ENCODE results near the gene SKIDA1. TPM values are rescaled to one million over a fixed set of nuclear protein-coding genes. Genes with fewer than 3 reads are reported as not detected.

SKIDA1 gene
- total RNA-seq, 2 donors from 2014 or later: 1.9 to 2.0 TPM

DNA sequence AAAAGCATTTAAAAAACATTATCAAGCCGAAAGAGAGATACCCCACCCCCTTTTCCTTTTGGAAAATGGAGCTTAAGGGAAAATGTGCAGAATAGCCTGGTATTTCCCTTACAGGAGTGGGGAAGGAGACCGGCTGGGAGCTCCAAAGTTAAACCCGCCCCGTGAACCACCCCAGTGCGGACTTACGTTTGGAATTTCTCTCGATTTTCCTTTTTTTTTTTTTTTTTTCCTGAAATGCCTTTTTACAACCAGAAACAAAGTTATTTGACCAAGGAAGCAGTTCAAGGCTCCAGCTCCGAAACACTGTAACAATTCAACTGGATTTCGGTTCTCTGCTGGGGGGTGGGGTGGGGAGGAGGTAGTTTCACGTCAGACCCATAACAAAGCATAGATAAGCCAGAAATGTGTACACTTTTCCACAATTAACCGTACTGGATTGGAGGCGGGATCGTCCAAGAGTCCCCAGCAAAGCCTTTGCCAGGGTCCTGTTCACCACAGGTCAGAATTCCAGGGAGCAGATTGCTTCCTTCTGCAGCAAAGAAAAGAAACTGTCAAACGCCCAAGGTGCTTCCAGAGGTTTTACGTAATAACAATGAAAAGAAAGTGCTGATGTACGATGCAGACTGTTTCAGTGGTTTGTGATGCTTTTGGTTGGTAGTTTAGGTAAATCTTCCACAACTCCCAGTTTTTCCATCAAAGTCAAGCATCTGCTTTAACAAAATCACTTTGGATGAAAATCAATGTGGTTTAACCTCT, 6.7 kb downstream of the SKIDA1 start:
- DNase-seq: peak; percentile 45
- intact Hi-C loops (cut with DNase I): loop anchor here in 1 of 2 donors (1.0 kb wide), 1 partner anchor 11 kb away; no protein-coding TSS in a partner anchor

GRCh38 chr10:21518149-21518640, 7.3 kb downstream of the SKIDA1 start:
- DNase-seq (no peak), ATAC-seq (peak; percentile 7 to 12)
- intact Hi-C loops (cut with DNase I): loop anchor here in 1 of 2 donors (1.0 kb wide), 1 partner anchor 12 kb away; no protein-coding TSS in a partner anchor

More for the DNA sequence above, 6.7 kb downstream of the SKIDA1 start:
- ATAC-seq: peak; percentile 4 to 6

DNA sequence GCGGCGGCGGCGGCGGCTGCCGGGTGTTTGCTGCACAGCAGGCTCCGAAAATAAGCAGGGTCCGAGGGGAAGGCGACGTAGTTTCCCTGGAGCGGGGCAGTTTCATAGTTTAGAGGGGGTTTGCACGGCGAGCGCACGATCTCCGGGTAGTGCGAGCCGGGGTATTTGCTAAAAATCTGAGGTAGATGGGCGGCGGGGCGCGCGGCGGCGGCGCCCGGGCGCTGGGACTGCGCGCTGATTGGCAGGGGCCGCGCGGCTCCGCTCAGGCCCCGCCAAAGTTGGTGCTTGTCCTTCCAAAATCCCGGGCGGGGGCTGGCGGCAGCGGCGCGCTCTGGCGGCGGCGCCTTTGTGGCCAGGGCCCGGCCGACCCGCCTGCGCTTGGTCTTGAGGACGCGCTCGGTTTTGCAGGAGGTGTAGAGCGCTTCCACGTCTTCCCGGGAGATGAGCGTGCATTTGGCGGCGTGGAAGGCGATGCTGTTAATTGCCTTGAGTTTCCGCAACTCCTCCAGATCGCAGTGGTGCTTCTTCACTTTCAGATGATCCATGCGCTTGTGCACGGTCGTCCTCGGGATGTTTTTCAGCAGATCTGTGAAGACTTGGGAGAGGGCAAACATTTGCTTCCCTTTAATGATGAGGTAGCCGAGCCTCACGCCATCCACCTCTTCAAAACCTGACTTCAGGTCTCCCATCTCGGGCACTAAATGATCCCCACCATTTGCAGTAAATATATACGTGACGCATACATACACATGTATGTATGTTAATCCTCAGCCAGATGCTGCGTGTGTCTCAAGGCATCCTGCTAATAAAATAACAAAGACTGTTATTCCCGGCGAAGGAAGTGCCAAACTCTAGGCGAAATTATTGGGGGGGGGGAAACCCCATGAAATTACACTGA, 8.1 kb downstream of the SKIDA1 start:
- intact Hi-C loops (cut with DNase I): loop anchor here in 1 of 2 donors (1.0 kb wide), 1 partner anchor 13 kb away; no protein-coding TSS in a partner anchor
- peak; percentile 69 to 81 for ATAC-seq
- peak; percentile 72 for DNase-seq

DNA sequence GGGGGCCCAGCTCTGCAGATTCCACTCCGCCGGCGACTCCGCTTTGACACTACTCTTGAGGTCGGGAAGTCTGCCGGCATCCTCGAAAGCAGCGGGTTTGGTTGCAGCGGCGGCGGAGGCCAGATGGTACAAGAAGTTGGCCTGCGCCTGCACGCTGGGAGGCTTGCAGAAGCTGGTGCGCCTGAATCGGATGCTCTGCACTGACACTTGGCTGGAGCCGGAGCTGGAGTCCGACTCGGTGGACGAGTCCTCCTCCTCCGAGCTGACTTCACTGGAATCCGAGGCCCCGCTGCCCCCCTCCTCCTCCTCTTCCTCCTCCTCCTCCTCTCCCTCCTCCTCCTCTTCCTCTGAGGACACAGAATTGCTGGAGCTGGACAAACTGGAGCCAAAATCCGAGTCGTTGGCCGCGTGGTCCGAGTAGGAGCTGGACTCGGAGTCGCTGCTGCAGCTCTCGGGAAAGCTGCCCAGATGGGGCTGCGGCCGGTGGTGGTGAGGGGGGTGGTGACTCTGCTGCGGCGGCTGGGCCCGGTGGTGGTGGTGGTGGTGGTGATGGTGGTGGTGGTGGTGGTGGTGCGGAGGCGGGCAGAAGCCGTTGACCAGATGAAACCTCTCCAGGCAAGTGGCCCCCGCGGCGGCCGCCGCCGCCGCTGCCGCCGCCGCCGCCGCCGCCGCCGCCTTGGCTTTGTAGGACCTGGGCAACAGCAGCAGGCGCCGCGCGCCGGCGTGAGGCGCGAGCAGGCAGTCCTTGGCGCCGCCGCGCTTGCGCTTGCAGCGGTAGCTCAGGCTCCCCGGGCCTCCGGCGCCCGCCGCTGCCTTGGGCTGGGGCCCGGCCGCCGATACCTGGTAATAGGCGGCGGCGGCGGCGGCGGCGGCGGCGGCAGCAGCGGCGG, 9.0 kb downstream of the SKIDA1 start:
- ATAC-seq (peak; percentile 53 to 67), DNase-seq (peak; percentile 74)
- intact Hi-C loops (cut with DNase I): no loop called here

DNA sequence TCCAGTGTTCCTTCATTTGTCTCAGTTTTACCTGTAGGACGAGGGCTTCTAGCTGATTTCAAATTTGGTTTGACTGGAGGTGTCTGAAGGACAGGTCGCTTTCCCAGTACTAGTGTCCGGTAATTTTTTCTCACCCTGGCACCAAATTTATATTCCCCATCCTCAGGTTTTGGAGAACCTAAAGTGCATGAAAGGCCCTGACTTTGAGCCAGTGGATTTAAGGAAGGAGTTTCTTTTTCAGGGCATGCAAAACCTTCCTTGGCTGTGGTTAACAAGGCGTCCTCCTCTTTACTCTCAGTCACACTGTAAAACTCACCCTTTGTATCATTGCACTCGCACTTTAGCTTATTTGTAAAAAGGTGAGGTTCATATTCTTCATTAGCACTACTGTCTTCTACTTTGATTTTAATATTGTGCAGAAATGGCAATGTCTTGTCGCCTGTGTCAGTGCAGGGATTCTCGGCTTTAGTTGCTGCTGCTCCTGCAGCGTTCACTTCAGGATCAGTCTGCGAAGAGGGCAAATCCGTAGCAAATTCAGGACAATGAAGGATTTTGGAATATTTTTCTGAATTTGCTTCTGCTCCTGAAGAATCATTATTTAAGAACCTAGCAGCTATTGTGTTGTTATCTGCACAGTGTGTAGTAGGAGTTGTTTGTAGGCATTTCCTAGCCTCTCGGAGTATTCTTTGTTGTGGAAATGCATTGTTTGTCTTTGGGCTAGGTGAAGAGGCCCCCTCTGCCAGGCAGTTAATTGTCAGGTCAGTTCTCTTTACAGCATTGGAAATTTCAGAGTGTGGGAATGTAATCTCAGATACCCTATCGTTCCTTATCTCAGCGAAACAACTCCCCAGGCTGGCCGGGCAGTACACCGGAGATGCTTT, 9.9 kb downstream of the SKIDA1 start:
- intact Hi-C loops (cut with DNase I): loop anchor here in 1 of 2 donors (2.0 kb wide), 1 partner anchor 17 kb away; no protein-coding TSS in a partner anchor
- ATAC-seq (no peak), DNase-seq (no peak)

GRCh38 chr10:21514818-21515351, 10.6 kb downstream of the SKIDA1 start:
- no peak for DNase-seq
- intact Hi-C loops (cut with DNase I): loop anchor here in 1 of 2 donors (2.0 kb wide), 1 partner anchor 18 kb away; no protein-coding TSS in a partner anchor
- ATAC-seq: no peak

GRCh38 chr10:21514129-21514817, 11.2 kb downstream of the SKIDA1 start:
- intact Hi-C loops (cut with DNase I): loop anchor here in 1 of 2 donors (2.0 kb wide), 1 partner anchor 19 kb away; no protein-coding TSS in a partner anchor
- no peak for ATAC-seq
- no peak for DNase-seq

DNA sequence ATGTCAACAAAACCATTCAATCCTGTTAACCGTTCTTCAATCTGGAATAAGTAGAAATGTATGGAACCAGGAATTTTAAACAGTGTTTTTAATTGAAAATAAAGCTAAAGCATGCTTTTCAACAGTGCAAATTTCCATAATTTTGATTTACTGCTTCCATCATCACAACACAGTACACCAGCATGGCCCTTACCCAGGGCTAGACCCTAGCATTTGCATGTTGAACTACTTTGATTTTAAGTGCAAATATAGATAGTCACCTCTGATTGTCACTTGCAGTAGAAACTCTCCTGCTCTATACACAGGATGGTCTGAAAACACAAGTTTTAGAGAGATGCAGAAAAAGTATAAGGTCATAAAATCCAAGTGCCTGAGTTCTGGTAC, 12.1 kb downstream of the SKIDA1 start:
- intact Hi-C loops (cut with DNase I): no loop called here
- ATAC-seq (no peak), DNase-seq (no peak)

- no peak for DNase-seq
- intact Hi-C loops (cut with DNase I): no loop called here
These were observed 12.7 kb downstream of the SKIDA1 start for GRCh38 chr10:21512573-21513404.

DNA sequence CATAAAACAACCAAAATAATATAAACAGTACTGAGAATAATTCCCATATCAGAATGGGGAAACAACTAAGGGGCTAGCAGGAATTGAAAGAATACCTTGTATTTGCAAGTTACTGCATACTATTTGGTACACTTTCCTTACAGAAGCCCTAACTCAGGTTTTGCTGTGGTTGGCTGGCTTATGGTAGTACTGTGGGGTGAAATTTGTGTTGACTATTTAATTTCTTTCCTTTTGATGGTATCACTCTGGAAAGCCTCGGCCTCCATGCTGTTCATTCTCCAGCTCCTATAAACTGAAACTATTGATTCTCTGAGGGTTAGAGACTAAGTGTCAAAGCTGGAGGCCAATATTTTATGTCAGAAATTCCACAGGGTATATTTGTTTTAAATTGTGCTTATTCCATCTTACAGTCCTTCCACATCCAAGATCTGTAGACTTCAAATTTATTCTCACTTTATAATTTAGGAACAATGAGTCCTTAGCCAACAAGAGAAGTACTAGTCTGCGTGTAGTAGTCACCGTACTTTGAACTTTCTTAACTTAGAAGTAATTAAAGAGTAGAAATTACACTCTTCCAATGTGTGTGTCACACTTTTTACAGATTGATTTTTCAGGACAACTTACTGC, 13.4 kb downstream of the SKIDA1 start:
- DNase-seq: no peak
- intact Hi-C loops (cut with DNase I): no loop called here
- ATAC-seq: no peak

More at GRCh38 chr10:21512573-21513404, 12.7 kb downstream of the SKIDA1 start:
- no peak for ATAC-seq

GRCh38 chr10:21511095-21511570, 14.3 kb downstream of the SKIDA1 start:
- intact Hi-C loops (cut with DNase I): no loop called here
- ATAC-seq: no peak
- no peak for DNase-seq

- DNase-seq (no peak), ATAC-seq (peak; percentile 47 to 65)
- intact Hi-C loops (cut with DNase I): no loop called here
These were observed 15.0 kb downstream of the SKIDA1 start for GRCh38 chr10:21510241-21511094.

GRCh38 chr10:21509341-21510240, 15.9 kb downstream of the SKIDA1 start:
- peak; percentile 27 to 50 for ATAC-seq
- DNase-seq: peak; percentile 37

More at GRCh38 chr10:21509341-21510240, 15.9 kb downstream of the SKIDA1 start:
- intact Hi-C loops (cut with DNase I): no loop called here
